GM18526 (cell line): ENCODE data around the gene RASSF5.

Source experiments
- POLR2A ChIP-seq: IDR thresholded peaks from 3 replicates; pipeline ENCODE4 v1.6.1; 2011; ENCODE audit not compliant: insufficient read length; ENCODE audit errors: extremely low read depth

Gene RASSF5

DNA sequence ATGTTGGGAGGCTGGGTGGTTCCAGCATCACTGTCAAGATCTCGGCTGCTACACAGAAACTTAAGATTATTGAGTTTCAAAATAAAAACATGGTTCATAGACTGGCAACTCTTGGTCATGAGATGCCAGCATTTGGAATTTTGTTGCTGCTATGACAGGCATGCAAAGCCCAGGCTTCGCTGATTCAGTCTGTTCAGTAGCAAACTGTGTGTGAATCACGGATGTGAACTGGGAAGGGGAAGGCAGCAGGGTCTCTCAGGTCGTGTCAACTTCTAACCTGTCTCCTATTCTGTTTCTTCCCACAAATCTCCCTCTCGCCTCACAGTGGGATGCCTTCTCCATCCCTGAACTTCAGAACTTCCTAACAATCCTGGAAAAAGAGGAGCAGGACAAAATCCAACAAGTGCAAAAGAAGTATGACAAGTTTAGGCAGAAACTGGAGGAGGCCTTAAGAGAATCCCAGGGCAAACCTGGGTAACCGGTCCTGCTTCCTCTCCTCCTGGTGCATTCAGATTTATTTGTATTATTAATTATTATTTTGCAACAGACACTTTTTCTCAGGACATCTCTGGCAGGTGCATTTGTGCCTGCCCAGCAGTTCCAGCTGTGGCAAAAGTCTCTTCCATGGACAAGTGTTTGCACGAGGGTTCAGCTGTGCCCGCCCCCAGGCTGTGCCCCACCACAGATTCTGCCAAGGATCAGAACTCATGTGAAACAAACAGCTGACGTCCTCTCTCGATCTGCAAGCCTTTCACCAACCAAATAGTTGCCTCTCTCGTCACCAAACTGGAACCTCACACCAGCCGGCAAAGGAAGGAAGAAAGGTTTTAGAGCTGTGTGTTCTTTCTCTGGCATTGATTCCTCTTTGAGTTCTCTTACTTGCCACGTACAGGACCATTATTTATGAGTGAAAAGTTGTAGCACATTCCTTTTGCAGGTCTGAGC lies 79.4 kb downstream of the RASSF5 start:
- TF ChIP-seq POLR2A, result no peak

GRCh38 chr1:206587904-206588303 lies 80.6 kb downstream of the RASSF5 start:
- no peak for TF ChIP-seq POLR2A

DNA sequence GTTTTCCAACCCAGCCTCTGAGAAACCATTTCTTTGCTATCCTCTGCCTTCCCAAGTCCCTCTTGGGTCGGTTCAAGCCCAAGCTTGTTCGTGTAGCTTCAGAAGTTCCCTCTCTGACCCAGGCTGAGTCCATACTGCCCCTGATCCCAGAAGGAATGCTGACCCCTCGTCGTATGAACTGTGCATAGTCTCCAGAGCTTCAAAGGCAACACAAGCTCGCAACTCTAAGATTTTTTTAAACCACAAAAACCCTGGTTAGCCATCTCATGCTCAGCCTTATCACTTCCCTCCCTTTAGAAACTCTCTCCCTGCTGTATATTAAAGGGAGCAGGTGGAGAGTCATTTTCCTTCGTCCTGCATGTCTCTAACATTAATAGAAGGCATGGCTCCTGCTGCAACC lies 81.2 kb downstream of the RASSF5 start:
- no peak for TF ChIP-seq POLR2A

DNA sequence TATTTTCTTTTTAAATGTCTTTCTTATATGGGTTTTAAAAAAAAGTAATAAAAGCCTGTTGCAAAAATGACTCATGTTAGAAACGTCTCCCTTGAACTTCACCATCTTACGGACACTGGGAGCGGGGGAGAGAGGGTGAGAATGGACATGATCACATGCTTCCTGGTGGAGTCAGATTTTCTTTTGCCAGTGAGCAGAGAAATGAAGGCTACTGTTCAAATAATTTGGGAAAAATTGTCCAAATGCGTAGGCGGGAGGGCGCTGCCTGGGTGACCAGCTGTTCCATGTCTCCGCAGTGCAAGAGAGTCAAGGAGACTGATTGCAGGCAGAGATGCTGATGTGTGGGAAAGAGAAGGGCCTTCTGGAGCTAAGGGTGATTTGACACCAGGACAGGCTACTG lies 81.9 kb downstream of the RASSF5 start:
- TF ChIP-seq POLR2A, result no peak

- no peak for TF ChIP-seq POLR2A
These were observed 82.9 kb downstream of the RASSF5 start for GRCh38 chr1:206590025-206590758.

DNA sequence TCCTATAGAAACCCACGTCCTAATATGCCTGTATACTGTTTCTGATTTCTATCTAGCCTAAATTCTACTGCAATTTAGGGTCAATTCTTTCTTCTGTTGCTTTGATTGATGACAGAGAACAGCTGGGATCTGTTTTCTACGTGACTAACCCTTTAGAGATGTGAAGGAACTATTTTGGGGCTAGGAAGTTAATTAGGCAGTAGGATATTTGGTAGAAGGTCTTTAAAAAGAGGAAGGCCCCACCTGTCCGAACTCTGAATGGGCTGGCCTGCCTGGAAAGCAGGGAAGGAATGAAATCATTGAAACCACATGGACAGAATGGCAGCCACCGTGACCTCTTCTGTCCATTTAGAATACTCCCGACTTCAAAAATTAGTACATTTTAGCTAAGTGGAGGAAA lies 83.9 kb downstream of the RASSF5 start:
- TF ChIP-seq POLR2A, result no peak

DNA sequence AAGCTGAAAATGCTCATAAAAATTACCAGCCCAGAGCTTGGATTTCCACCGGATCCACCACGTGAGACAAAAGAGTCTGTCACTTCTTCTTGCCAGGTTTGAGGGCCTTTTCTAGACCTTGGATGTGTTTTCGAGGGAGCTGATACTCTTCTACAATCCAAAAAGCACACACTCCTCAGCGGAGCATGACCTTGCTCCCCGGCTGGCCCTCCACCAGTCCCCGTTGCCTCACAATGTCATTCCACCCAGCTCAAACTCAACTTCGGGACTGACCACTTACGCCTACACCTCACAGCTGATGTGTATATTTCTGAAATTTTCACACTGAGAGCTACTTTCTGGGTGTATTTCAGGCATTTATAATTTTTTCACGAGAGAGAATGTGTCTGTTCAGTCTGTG lies 84.4 kb downstream of the RASSF5 start:
- TF ChIP-seq POLR2A, result no peak

GRCh38 chr1:206593351-206593925 lies 86.1 kb downstream of the RASSF5 start:
- no peak for TF ChIP-seq POLR2A

DNA sequence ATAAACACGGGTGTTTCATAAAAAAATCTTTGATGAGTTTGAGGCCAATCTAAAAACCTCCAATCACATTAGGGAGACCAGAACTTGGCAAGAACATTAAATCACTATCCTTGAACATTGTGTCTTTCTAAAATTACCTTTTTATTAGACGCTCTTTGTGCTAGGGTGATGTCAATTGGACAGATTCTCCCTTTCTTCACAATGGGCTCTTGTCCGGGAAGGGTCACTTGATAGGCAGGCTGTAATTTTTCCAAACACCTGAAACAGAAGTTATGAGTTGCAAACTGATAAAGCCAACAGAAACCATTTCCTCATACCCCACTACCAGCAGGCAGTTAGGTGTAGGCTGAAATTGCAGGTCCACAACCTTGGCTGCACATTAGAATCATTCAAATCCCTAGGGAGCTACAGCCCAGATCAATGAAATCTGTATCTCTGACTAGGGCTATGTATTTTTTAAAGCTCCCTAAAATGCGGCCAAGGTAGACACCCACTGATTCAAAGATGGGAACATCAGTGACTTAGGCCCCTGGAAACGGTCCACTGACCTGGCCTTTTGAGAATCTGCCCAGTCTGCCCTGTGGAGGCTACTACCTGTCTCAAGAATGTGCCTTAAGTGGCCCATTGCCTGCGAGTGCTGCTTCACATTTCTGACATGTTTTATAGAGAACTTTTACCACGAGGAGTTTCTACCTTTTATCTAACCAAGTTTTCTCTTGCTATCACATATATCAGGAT lies 88.4 kb downstream of the RASSF5 start:
- TF ChIP-seq POLR2A, result no peak

GRCh38 chr1:206596319-206596666 lies 89.0 kb downstream of the RASSF5 start:
- no peak for TF ChIP-seq POLR2A

- TF ChIP-seq POLR2A, result no peak
These were observed 93.2 kb downstream of the RASSF5 start for GRCh38 chr1:206600527-206600926.

DNA sequence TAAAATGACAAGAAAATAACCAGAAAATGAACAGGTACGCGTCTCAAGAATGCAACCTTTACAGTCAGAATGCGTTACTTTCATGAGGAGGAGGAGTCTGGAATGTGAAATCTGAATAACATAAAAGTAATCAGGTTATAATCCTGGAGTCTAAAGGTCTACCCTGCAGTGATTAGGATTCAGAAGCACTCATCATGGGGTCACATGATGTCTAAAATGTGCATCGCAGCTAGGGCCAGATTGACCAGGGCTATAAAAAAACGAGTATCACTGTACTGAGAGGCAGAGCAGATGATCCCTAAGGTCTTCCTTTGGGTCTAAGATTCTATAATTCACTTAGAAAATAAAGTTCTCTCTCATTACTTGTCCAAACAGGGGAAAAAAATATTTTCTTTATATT lies 97.5 kb downstream of the RASSF5 start:
- no peak for TF ChIP-seq POLR2A

DNA sequence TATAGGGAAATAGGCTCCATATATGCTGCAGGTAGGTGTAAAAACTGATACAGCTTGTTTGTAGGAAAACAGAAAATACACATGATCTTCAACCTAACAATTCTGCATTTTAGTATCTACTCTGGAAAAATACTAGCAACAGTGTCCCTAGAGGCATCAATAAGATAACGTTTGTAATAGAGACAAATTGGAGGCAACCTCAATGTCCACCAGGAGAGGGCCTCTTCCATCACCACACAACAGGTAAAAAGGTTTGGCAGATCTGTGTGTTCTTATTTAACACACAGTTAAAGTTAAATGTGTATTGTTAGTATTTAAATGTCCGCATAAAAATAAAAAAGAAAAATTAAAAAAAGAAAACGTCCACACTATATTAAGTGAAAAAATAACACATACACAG lies 99.5 kb downstream of the RASSF5 start:
- TF ChIP-seq POLR2A, result no peak

GRCh38 chr1:206608108-206608698 lies 100.9 kb downstream of the RASSF5 start:
- TF ChIP-seq POLR2A, result no peak
